Measurements from ENCODE around the gene NDUFA6. TPM values are rescaled to one million over a fixed set of nuclear protein-coding genes. Genes with fewer than 3 reads are reported as not detected.

NDUFA6 gene
- total RNA-seq, 1 donor: 41.6 TPM

DNA sequence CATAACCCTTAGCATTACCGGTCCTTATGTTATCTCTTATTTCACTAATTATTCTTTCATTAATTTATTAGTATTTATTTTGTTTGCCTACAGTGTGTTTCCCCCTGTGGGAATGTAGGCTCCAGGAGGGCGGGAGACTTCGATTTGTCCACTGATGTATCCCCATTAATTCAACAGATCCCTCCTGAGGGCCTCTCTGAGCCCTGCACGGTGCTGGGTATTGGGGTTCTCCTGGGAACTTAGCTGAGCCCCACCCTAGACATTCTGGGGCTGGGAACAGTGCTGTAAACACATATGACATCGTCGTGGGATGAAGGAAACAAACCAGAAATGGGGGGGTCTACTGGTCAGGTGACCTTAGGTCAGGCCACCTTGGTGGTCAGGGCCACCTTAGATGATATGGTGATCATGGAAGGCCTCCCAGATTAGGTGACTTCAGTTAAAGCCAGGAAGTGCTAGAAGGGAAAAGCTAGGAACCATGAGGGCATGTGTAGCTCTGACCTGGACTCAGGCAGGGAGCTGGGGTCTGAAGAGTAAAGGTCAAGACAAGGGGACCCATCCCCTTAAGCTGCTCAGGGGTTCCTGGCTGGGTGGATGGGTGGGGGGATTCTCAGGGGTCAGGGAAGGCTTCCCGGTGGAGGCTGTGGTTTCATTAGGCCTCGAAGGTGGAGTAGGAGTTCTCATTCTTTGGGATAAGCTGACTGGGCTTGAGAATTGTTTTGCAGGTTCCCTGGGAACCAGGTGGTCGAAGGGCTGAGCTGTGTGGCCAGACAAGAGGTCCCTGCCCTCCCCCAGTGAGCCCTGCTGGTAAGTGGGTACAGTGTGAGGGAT is 15.5 kb downstream of the NDUFA6 start:
- H3K79me2 ChIP-seq (ENCODE audit: insufficient read depth, low read length): peaks cover 24% of the 10 kb centered on the region
- H2AFZ ChIP-seq (ENCODE audit: low read length): peak overlapping the region; percentile 70
- peak overlapping the region; percentile 84 for H3K27ac ChIP-seq (ENCODE audit: low read depth, low read length)
- H3K4me3 ChIP-seq (ENCODE audit: insufficient read depth, low read length): peak overlapping the region; percentile 87
- H4K20me1 ChIP-seq (ENCODE audit: insufficient read depth, low read length): no peaks in the 10 kb centered on the region
- H3K4me1 ChIP-seq (ENCODE audit: insufficient read depth, low read length): peaks cover 33% of the 10 kb centered on the region
- peak; percentile 70 for DNase-seq (ENCODE audit: insufficient read length, low spot score, missing footprints)
- H3K9me3 ChIP-seq (ENCODE audit: low read depth, low read length): no peaks in the 10 kb centered on the region
- peaks cover 30% of the 10 kb centered on the region for H3K36me3 ChIP-seq (ENCODE audit: insufficient read depth, low read length)
- TF ChIP-seq, protein P1, sequence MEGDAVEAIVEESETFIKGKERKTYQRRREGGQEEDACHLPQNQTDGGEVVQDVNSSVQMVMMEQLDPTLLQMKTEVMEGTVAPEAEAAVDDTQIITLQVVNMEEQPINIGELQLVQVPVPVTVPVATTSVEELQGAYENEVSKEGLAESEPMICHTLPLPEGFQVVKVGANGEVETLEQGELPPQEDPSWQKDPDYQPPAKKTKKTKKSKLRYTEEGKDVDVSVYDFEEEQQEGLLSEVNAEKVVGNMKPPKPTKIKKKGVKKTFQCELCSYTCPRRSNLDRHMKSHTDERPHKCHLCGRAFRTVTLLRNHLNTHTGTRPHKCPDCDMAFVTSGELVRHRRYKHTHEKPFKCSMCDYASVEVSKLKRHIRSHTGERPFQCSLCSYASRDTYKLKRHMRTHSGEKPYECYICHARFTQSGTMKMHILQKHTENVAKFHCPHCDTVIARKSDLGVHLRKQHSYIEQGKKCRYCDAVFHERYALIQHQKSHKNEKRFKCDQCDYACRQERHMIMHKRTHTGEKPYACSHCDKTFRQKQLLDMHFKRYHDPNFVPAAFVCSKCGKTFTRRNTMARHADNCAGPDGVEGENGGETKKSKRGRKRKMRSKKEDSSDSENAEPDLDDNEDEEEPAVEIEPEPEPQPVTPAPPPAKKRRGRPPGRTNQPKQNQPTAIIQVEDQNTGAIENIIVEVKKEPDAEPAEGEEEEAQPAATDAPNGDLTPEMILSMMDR (IDR thresholded peaks at IDR 0.05; ENCODE audit: extremely low read depth, low read depth, low read length): no peak
- H3K27me3 ChIP-seq (ENCODE audit: insufficient read depth, low read length): no peaks in the 10 kb centered on the region
- peak overlapping the region; percentile 84 for H3K4me2 ChIP-seq (ENCODE audit: insufficient read depth, low read length)

DNA sequence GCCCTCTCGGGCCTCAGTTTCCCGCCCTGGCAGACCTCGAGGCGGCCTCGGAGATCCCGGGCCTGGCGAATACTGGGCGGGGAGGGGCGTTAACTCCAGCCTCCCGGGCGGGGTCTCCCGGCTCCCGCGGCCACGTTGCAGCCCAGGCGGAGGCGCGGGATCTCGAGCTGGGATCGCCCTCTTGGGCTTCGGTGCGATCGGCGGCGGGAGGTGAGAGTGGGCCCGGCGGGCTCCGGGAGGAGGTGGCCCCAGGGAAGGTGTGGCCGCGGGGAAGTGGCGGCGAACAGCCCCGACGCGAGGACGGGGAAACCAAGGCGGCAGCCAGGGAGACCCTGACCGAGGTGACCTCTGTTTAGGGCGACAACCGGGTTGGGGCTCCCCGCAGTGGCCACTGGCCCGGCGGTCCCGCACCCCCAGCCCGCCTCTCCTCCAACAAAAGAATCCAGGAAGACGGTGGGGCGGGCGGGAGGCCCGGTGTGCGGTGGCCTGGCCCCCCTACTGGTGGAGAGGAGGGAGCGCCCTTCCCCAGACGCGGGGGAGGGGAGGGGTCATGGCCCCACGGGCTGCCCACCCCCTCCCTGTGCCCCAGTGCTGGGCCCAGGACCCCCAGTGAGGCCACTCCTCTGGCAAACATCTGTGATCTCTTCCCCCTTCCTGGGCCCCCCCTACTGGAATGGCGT is 16.3 kb downstream of the NDUFA6 start, which contains the start of gene PHETA2:
PHETA2 (plus strand) TSS at position 117 of the 680 bp plus-strand sequence. CDS start 3,046 bp downstream, outside the sequence.
- Histone ChIP-seq H3K4me2 (ENCODE audit: insufficient read depth, low read length) (peak within 1 kb of the TSS; percentile 84), H3K36me3 (ENCODE audit: insufficient read depth, low read length) (peaks cover 30% of the 10 kb centered on the region), H3K27me3 (ENCODE audit: insufficient read depth, low read length) (no peaks in the 10 kb centered on the region), H3K4me1 (ENCODE audit: insufficient read depth, low read length) (peaks cover 38% of the 10 kb centered on the region), H3K27ac (ENCODE audit: low read depth, low read length) (peak within 1 kb of the TSS; percentile 84), H4K20me1 (ENCODE audit: insufficient read depth, low read length) (no peaks in the 10 kb centered on the region), H3K9me3 (ENCODE audit: low read depth, low read length) (no peaks in the 10 kb centered on the region), H2AFZ (ENCODE audit: low read length) (peak within 1 kb of the TSS; percentile 70), H3K79me2 (ENCODE audit: insufficient read depth, low read length) (peaks cover 25% of the 10 kb centered on the region), H3K4me3 (ENCODE audit: insufficient read depth, low read length) (peak within 1 kb of the TSS; percentile 87)
- TF ChIP-seq, protein P1 (IDR thresholded peaks at IDR 0.05; ENCODE audit: extremely low read depth, low read depth, low read length): peak; percentile 35
- DNase-seq (ENCODE audit: insufficient read length, low spot score, missing footprints): peak; percentile 91

DNA sequence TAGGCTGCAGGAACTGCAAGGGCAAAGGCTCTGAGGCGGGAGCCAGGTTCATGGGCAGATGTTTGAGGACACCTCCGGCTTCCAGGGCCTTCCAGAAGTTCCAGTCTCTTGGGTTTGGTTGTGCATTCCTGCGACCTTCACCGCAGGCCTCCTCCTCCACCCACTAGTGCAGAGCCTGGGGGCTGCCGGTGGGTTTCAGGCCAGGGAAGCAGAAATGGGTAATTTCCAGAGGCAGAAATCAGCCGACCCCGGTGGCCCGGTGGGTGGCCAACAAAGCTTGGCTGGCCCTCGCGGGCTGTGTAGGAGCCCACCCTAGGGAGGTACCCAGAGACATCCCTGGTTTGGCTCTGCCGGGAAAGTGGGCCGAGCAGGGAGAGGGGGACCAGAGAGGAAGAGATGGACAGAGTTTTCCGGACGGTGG is 16.9 kb downstream of the NDUFA6 start:
- no peaks in the 10 kb centered on the region for H3K27me3 ChIP-seq (ENCODE audit: insufficient read depth, low read length)
- peak overlapping the region; percentile 84 for H3K4me2 ChIP-seq (ENCODE audit: insufficient read depth, low read length)
- H3K79me2 ChIP-seq (ENCODE audit: insufficient read depth, low read length): peaks cover 25% of the 10 kb centered on the region
- H3K9me3 ChIP-seq (ENCODE audit: low read depth, low read length): no peaks in the 10 kb centered on the region
- H3K4me1 ChIP-seq (ENCODE audit: insufficient read depth, low read length): peaks cover 32% of the 10 kb centered on the region
- H3K4me3 ChIP-seq (ENCODE audit: insufficient read depth, low read length): peak overlapping the region; percentile 87
- peak; percentile 84 for DNase-seq (ENCODE audit: insufficient read length, low spot score, missing footprints)
- TF ChIP-seq, protein P1 (IDR thresholded peaks at IDR 0.05; ENCODE audit: extremely low read depth, low read depth, low read length): no peak
- no peaks in the 10 kb centered on the region for H4K20me1 ChIP-seq (ENCODE audit: insufficient read depth, low read length)
- peak overlapping the region; percentile 84 for H3K27ac ChIP-seq (ENCODE audit: low read depth, low read length)
- peak overlapping the region; percentile 70 for H2AFZ ChIP-seq (ENCODE audit: low read length)
- peaks cover 30% of the 10 kb centered on the region for H3K36me3 ChIP-seq (ENCODE audit: insufficient read depth, low read length)
